GM12874 (cell line): ENCODE results near the gene NCAPD2.
A peak's percentile ranks its signal among the peaks of the same experiment; 100 is the strongest.

Experiments used
- TF ChIP-seq, protein P1 (sequence below): IDR thresholded peaks from 2 replicates; pipeline ENCODE4 v1.5.1; 2011; ENCODE audit warnings: low read depth, mild to moderate bottlenecking, control low read depth, low read length, moderate library complexity; ENCODE audit not compliant: insufficient read depth

NCAPD2 gene

DNA sequence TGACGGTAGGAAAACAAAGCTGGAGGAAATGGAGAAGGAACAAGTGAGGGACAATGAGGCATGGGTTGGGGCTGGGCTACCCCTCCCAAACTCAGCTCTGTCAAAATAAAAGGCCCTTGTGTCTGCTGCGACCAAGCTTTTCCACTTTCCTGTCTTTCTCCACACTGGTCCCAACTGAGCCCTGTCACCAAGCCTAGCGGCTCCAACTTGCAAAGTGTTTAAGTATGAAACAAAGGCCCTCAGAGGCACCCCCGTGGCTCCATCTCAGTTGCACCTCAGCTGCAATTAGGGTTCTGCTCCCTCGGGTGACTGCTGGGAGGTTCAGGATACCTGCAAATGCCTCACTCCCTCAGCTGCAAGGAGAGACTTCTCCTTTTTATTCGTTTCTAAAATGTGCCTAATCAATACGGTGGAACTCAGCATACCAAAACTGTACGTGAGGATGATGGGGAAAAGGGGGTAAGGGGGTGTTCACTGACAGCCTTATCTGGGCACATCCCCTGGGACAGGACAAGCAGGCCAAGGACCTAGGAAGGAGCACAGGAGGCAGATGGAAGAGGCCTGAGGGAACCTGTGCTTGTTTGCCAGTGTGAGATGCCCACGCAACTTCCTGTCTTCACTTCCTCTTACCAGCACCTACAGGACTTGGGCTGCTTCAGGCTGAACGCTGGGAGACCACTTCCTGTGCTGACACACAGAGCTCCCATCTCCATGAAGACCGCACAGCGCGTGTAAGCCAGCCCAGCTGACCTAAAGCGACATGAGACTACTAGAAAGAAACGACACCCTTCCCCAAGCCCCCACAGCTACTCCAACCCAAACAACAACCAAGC is 32.3 kb upstream of the NCAPD2 start:
- TF ChIP-seq, protein P1, sequence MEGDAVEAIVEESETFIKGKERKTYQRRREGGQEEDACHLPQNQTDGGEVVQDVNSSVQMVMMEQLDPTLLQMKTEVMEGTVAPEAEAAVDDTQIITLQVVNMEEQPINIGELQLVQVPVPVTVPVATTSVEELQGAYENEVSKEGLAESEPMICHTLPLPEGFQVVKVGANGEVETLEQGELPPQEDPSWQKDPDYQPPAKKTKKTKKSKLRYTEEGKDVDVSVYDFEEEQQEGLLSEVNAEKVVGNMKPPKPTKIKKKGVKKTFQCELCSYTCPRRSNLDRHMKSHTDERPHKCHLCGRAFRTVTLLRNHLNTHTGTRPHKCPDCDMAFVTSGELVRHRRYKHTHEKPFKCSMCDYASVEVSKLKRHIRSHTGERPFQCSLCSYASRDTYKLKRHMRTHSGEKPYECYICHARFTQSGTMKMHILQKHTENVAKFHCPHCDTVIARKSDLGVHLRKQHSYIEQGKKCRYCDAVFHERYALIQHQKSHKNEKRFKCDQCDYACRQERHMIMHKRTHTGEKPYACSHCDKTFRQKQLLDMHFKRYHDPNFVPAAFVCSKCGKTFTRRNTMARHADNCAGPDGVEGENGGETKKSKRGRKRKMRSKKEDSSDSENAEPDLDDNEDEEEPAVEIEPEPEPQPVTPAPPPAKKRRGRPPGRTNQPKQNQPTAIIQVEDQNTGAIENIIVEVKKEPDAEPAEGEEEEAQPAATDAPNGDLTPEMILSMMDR = no peak

DNA sequence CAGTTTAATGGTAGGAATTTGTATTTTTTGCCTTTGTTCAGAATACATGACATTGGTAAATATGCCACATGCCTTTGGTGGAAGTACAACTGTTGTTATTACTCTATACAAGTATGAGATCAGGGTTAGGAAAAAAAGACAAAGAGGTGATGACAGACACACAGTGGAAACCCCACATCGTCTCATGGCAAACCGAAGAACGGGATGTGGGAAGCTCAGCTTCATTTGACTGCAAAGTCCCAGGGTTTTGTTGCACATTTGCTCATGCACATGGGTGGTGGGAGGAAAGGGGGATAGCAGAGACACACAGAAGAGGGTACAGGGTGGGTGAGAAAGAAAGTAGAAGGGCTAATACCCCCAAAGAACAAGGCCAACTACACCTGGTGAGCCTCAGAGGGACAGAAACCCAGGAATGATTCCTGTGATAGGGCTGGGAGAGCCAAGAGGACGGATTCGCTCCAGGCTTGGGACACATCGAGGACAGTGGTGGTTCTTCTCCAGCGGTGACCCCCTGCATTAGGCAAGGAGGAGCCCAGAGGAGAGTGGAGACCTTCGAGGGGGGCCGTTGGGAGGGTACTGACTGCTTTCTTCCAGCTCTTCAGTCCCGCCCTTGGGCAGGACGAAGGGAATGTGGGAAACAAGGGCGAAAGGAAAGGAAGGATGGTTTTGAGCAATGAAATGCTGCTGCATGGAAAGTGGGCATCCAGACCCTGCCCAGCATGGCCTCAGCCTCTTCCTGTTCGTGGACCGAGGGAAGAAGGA is 31.5 kb upstream of the NCAPD2 start:
- TF ChIP-seq, protein P1 = no peak

DNA sequence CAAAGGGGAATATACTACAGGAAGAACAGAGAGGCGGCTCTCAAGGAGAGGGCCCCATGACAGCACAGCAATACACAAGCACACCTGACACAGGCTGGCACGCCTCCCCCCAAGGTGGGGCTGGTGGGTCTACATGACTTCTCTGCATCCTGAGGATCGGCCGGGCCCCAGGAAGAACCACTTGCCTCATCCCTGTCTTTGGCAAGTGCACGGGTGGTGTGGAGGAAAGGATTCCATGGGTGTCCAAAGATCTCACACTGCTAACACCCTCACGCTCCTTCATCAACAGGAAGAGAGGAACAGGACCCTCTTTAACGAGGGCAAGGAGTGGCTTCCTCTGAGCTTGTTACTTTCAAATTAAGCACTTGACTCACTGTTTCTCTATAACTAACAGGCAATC is 30.7 kb upstream of the NCAPD2 start:
- TF ChIP-seq, protein P1 = no peak

DNA sequence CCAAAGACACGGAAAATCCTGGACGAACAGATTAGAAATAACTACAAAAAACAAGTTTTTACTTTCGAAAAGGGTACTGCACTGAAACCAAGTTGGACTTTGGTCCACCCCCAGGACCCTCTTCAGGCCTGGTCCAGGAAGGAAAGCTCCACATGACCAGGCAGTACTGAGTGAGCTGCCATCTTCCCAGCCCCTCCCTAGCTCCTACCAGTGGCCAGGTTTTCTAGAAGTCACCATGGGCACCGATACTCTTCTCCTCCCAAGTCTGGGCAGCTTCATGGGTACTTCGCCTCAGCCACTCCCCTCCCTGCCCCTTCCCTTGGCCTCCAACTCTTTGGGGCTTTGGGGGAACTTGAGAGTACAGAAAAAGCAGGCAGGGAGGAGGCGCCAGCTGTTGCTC is 30.0 kb upstream of the NCAPD2 start:
- TF ChIP-seq, protein P1 = no peak

DNA sequence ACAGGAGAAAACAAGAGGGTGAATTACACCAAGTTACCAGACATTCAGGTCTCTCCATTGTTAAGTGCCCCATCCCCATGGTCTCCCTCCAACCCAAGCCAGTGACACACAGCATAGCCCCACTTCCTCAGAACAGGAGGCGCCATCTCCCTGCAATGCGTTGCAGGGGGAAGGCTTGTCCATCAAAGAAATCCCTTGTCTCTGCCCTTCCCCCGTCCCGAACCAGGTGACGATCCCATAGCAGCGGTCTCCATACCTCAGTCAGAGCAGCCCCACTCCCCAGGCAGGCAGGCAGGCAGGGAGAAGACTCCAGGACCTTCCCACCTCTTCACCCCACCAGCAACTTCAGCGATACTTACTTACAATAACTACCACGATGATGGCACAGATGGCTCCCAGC is 29.4 kb upstream of the NCAPD2 start:
- TF ChIP-seq, protein P1 = no peak

DNA sequence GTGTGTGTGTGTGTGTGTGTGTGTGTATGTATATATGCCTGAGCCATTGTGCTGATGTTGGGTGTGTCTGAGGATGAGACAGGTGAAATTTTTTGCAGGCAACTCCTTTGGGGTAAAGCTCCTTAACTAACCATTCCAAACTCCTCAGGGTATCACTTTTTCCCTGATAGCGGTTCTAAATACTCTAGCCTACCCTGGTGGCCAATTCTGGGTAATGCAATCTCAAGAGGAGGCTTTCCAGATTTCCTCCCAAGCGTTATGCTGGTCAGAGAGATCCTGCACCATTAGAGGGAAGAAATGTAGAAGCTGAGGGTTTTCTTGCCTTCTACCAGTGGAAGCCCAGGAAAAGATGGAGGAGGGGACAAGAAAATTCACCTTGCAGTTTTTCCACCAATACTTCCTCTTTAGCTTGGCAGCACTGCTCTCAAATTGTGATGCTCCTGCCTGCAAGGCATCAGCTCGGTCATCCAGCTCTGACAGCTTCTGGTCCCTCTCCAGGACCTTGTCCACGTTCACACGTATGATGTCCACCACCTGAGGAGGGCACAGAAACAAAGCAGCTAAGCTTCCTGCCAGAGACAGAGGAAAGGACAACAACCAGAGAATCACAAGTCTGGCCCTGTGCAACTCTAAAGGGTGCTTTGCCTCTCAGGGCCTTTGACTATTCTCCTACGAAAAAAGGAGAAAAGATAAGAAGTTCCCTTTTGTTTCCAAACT is 28.3 kb upstream of the NCAPD2 start:
- TF ChIP-seq, protein P1 = peak; percentile 84

DNA sequence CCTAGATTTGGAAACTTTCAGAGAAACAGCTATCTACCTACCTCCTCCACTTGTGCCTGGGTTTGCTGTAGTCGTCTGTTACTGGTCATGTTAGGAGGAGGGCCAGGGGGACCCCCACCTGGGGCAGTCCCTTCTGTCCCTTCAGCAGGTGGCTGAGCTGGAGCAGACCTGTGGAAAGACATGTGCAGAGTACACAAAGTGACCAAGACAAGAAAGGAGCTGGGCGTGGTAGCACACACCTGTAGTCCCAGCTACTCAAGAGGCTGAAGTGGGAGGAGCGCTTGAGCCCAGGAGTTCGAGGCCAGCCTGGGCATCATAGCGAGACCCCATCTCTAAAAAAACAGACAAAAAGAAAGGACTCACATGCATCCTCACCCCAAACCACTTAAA is 27.7 kb upstream of the NCAPD2 start:
- TF ChIP-seq, protein P1 = no peak
